Caco-2 (cell line): Measurements from ENCODE around the gene MYT1. TPM values are rescaled to one million over a fixed set of nuclear protein-coding genes. Genes with fewer than 3 reads are reported as not detected.

Source experiments
- BruUV-seq: library from RNA; stranded (reverse); fragments of 400-500 nt; replicated peaks from 2 replicates; lab custom pipeline; 2021; lab: Mats Ljungman, UMichigan
- CTCF ChIA-PET: fragments of 300-600 bp; sonication (Branson Sonifier 250); formaldehyde crosslinking; loops from one replicate; lab custom pipeline; 2022; ENCODE audit warnings: antibody characterized with exemption; lab: Charles Lee
- POLR2A ChIA-PET: fragments of 300-600 bp; sonication (Branson Sonifier 250); formaldehyde crosslinking; loops from one replicate; lab custom pipeline; 2022; ENCODE audit warnings: antibody characterized with exemption; lab: Charles Lee
- DNase-seq, 2 experiments: peaks; one replicate each; pipeline versions ENCODE4 v3.0.0 to v3.0.0-alpha.2; 2020 to 2022
- H3K27me3 ChIP-seq: replicated peaks from 2 replicates; pipeline ENCODE4 v1.6.0; 2011; ENCODE audit warnings: low read length; ENCODE audit not compliant: control insufficient read depth, insufficient read depth
- H3K36me3 ChIP-seq: 2 replicates; pipeline ENCODE4 v1.5.1; 2011; ENCODE audit warnings: low read length; ENCODE audit not compliant: control insufficient read depth, insufficient read depth
- H3K4me1 ChIP-seq: fragments of 250-450 bp; sonication (Bioruptor Pico); 2 replicates; pipeline ENCODE4 v1.5.1; 2020; ENCODE audit warnings: mild to moderate bottlenecking
- H3K4me3 ChIP-seq: 2 replicates; pipeline ENCODE4 v1.5.1; 2011; ENCODE audit warnings: low read depth, mild to moderate bottlenecking, control low read depth, low read length
- H3K9me3 ChIP-seq: fragments of 250-450 bp; sonication (Bioruptor Pico); 2 replicates; pipeline ENCODE4 v1.5.1; 2020; ENCODE audit warnings: mild to moderate bottlenecking, moderate library complexity
- H3K27ac Mint-ChIP-seq: one replicate; pipeline ENCODE4 v1.8.0; 2022; ENCODE audit warnings: mixed read lengths; ENCODE audit not compliant: unreplicated experiment
- H3K27me3 Mint-ChIP-seq: one replicate; pipeline ENCODE4 v1.8.0; 2022; ENCODE audit warnings: mixed read lengths; ENCODE audit not compliant: insufficient read depth, unreplicated experiment
- H3K36me3 Mint-ChIP-seq: one replicate; pipeline ENCODE4 v1.8.0; 2022; ENCODE audit warnings: mild to moderate bottlenecking, mixed read lengths; ENCODE audit not compliant: insufficient read depth, unreplicated experiment
- H3K4me1 Mint-ChIP-seq: one replicate; pipeline ENCODE4 v1.8.0; 2022; ENCODE audit warnings: low read depth, mixed read lengths; ENCODE audit not compliant: unreplicated experiment
- H3K4me3 Mint-ChIP-seq: one replicate; pipeline ENCODE4 v1.8.0; 2022; ENCODE audit warnings: mild to moderate bottlenecking, moderate library complexity, mixed read lengths; ENCODE audit not compliant: unreplicated experiment
- H3K9me3 Mint-ChIP-seq: one replicate; pipeline ENCODE4 v1.8.0; 2022; ENCODE audit warnings: mixed read lengths; ENCODE audit not compliant: unreplicated experiment
- intact Hi-C: fragments of 100-400 bp; cut with micrococcal nuclease; formaldehyde crosslinking; loops from one replicate; pipeline ENCODE4 v1.10.0; 2022; ENCODE audit not compliant: unreplicated experiment
- total RNA-seq: library from RNA; stranded (reverse); gene quantifications from 2 replicates; pipeline ENCODE4 v1.2.3, GENCODE V29; 2022
- TF ChIP-seq, protein P1 (sequence below), 2 experiments: fragments of 200-600 bp in 1 of 2; IDR thresholded peaks; 1 replicate in 1 of 2; 2 replicates in 1 of 2; pipeline versions ENCODE4 v1.5.1 to v1.8.0; 2011 to 2022; ENCODE audit warnings: antibody characterized with exemption in 1 of 2, control low read depth in 1 of 2, inconsistent platforms in 1 of 2, low read depth in 1 of 2, low read length in 1 of 2, mild to moderate bottlenecking in 1 of 2, moderate library complexity in 1 of 2; ENCODE audit not compliant: insufficient read depth in 1 of 2, severe bottlenecking in 1 of 2, unreplicated experiment in 1 of 2

The MYT1 gene
- total RNA-seq, 1 experiment from 2014 or later: 0.25 TPM

DNA sequence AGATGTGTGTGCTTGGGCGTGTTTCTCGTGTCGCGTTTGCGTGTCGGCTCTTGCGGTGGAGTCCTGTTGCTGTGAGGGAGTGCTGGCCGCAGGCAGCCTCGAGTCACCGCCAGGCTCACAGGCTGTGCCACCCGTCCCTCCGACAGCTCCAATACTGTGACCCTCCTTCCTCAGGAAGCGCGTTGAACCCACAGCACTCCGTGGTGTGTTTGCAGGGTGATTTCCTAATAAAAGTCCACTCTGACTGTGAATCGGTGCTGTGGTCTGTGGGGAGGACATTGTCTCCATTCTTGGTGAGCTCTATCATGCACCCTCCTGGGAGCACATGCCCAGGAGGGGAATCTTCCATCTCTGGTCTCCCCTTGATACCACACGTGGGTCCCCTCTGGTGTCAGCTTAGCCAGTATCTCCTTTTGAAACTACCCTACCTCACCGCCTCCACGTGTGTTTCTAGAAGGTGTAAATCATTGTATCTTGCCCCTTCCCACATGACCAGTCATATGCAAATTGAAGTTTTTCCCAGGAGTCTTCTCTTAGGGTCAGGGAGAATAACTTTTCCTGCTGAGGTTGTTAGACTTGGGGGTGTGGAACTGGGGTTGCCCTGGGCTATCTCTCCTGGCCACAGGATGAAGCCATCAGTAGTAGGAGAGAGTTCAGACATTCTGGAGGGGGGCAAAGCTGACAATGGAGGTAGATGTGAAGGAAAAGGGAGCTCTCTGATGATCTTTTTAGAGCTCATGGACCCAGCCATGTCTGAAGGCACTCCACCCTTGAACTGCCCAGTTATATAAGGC is 77.9 kb downstream of the MYT1 start:
- H3K27me3 ChIP-seq: no peaks in the 10 kb centered on the region
- H3K4me1 Mint-ChIP-seq: peaks cover 11% of the 10 kb centered on the region
- CTCF ChIA-PET: no interaction called here
- H3K4me3 Mint-ChIP-seq: no peak overlapping the region
- BruUV-seq: no TSS peak
- DNase-seq: peak in 1 of 2 experiments; percentile 27
- no peak overlapping the region for H3K4me3 ChIP-seq
- H3K36me3 ChIP-seq: no peaks in the 10 kb centered on the region
- H3K36me3 Mint-ChIP-seq: no peaks in the 10 kb centered on the region
- intact Hi-C loops: no loop called here
- no peak overlapping the region for H3K27ac Mint-ChIP-seq
- H3K9me3 Mint-ChIP-seq: no peaks in the 10 kb centered on the region
- POLR2A ChIA-PET: interaction anchor here (0.7 to 1.9 kb wide), 2 partner anchors 13 to 108 kb away, joined by 3 to 13 read pairs; partner anchors contain the start of gene PCMTD2
- peaks cover 12% of the 10 kb centered on the region for H3K27me3 Mint-ChIP-seq
- H3K9me3 ChIP-seq: no peaks in the 10 kb centered on the region
- peaks cover 11% of the 10 kb centered on the region for H3K4me1 ChIP-seq
- TF ChIP-seq, protein P1, sequence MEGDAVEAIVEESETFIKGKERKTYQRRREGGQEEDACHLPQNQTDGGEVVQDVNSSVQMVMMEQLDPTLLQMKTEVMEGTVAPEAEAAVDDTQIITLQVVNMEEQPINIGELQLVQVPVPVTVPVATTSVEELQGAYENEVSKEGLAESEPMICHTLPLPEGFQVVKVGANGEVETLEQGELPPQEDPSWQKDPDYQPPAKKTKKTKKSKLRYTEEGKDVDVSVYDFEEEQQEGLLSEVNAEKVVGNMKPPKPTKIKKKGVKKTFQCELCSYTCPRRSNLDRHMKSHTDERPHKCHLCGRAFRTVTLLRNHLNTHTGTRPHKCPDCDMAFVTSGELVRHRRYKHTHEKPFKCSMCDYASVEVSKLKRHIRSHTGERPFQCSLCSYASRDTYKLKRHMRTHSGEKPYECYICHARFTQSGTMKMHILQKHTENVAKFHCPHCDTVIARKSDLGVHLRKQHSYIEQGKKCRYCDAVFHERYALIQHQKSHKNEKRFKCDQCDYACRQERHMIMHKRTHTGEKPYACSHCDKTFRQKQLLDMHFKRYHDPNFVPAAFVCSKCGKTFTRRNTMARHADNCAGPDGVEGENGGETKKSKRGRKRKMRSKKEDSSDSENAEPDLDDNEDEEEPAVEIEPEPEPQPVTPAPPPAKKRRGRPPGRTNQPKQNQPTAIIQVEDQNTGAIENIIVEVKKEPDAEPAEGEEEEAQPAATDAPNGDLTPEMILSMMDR (IDR thresholded peaks at IDR 0.05; ENCODE audit: insufficient read depth in 1 of 2, low read depth in 1 of 2, low read length in 1 of 2, severe bottlenecking in 1 of 2, unreplicated experiment in 1 of 2): no peak

- no peaks in the 10 kb centered on the region for H3K36me3 ChIP-seq
- ChIA-PET CTCF (no interaction called here), POLR2A (interaction anchor here (0.7 to 1.9 kb wide), 2 partner anchors 13 to 109 kb away, joined by 3 to 13 read pairs; partner anchors contain the start of gene PCMTD2)
- Mint-ChIP-seq H3K4me3 (no peak overlapping the region), H3K36me3 (no peaks in the 10 kb centered on the region), H3K27ac (no peak overlapping the region), H3K27me3 (peaks cover 12% of the 10 kb centered on the region), H3K9me3 (no peaks in the 10 kb centered on the region), H3K4me1 (peaks cover 11% of the 10 kb centered on the region)
- no peaks in the 10 kb centered on the region for H3K9me3 ChIP-seq
- intact Hi-C loops: no loop called here
- peaks cover 11% of the 10 kb centered on the region for H3K4me1 ChIP-seq
- DNase-seq: peak; percentile 49 to 72
- BruUV-seq: no TSS peak
- TF ChIP-seq, protein P1 (IDR thresholded peaks at IDR 0.05; ENCODE audit: insufficient read depth in 1 of 2, low read depth in 1 of 2, low read length in 1 of 2, severe bottlenecking in 1 of 2, unreplicated experiment in 1 of 2): peak in 1 of 2 experiments; percentile 33
- H3K4me3 ChIP-seq: no peak overlapping the region
- H3K27me3 ChIP-seq: no peaks in the 10 kb centered on the region
Observed at GRCh38 chr20:64242797-64243475, 78.7 kb downstream of the MYT1 start.

DNA sequence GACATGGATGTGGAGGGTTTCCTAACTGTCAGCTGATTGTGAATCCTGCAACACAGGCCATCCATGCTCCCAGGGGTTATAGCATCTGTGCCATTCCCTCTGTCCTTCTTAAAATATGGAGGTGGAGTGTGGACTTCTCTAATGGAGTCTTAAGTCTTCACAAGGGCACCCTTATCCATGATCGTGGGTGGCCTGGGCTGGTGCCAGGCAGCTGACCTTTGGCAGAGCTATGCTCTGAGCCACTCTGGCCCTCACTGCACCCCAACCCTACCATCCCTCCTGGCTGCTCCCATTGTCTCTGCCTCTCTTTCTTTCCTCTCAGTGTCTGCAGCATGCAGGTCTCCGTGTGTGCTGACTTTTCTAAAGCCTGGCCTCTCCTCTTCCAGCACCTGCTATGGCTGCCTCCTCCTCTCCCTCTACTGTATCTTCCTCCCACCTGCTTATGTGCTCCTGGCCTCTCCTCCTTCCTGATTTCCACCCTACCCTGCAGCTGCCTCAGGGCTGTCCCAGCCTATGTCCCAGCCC is 80.1 kb downstream of the MYT1 start:
- peaks cover 12% of the 10 kb centered on the region for H3K27me3 Mint-ChIP-seq
- H3K4me3 ChIP-seq: no peak overlapping the region
- POLR2A ChIA-PET: no interaction called here
- no peaks in the 10 kb centered on the region for H3K27me3 ChIP-seq
- TF ChIP-seq, protein P1 (IDR thresholded peaks at IDR 0.05; ENCODE audit: insufficient read depth in 1 of 2, low read depth in 1 of 2, low read length in 1 of 2, severe bottlenecking in 1 of 2, unreplicated experiment in 1 of 2): no peak
- peaks cover 11% of the 10 kb centered on the region for H3K4me1 ChIP-seq
- H3K4me3 Mint-ChIP-seq: no peak overlapping the region
- peaks cover 11% of the 10 kb centered on the region for H3K4me1 Mint-ChIP-seq
- intact Hi-C loops: no loop called here
- H3K36me3 ChIP-seq: no peaks in the 10 kb centered on the region
- H3K36me3 Mint-ChIP-seq: no peaks in the 10 kb centered on the region
- no peaks in the 10 kb centered on the region for H3K9me3 Mint-ChIP-seq
- DNase-seq: peak in 1 of 2 experiments; percentile 34
- CTCF ChIA-PET: interaction anchor here (0.7 kb wide), 1 partner anchor 27 kb away, joined by 3 read pairs; no protein-coding TSS in a partner anchor
- H3K9me3 ChIP-seq: no peaks in the 10 kb centered on the region
- no peak overlapping the region for H3K27ac Mint-ChIP-seq
- BruUV-seq: no TSS peak
